ENCODE measurements around the gene RPS19. TPM values are rescaled to one million over a fixed set of nuclear protein-coding genes. Genes with fewer than 3 reads are reported as not detected.
A peak's percentile ranks its signal among the peaks of the same experiment; 100 is the strongest.

Gene RPS19
- total RNA-seq, 4 donors from 2014 or later: 922 to 1,801 (median 1,460) TPM

DNA sequence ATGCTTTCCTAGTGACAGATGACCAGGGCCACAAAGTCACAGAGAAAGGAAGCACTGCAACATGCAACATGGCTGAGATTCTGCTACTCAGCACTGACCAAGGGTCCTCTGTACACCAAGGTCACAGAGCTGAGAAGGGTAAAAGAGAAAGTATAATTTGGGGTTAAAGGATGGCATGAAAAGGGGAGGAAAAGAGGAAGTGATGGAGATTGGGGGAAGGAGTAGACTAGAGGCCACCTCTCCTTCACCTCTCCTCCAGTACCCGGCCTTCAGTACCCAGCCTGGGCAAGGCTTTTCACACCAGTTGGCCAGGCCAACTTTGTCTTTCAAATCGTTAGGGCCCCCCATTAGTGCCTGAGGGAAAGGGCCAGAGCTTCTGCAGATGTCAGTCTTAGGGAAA, 6.3 kb upstream of the RPS19 start:
- DNase-seq: no peak
- 64 to 73% methylated on average over 2 of the region's 2 CpGs for WGBS, 2 donors
- intact Hi-C loops (cut with DNase I): no loop called here

DNA sequence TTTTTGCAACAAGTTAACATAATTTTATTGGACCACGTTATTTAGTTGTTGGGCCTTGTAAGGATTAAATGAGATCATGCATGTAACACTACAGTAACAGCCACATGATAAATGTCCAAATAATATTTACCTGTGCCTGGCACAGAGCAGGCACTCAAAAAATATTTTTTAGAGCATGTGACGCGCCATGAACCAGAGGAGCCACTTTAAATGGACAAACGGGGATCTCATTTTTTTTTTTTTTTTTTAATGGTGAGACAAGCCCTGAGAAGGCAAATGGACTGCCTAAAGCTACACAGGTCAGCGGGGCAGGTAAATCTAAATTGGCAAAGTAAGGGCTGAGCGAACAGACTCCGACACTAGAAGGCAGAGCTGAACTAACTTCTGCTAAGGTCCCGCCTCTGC, 840 bp upstream of the RPS19 start:
- no peak for DNase-seq
- Histone ChIP-seq H3K9me3 (no peaks in the 10 kb centered on the region), H3K4me3 (peak overlapping the region in 3 of 4 donors; percentile 94 to 97 (median 95)), H3K27me3 (peaks cover 0 to 4% (median 0%) of the 10 kb centered on the region in 4 donors), H3K4me1 (peaks cover 17 to 43% (median 37%) of the 10 kb centered on the region in 3 donors), H3K36me3 (peaks cover 10 to 34% (median 19%) of the 10 kb centered on the region in 3 donors), H3K27ac (peak overlapping the region; percentile 87 to 98 (median 97))
- intact Hi-C loops (cut with DNase I): no loop called here
- WGBS, 2 donors: 0 to 2% methylated on average over 8 of the region's 8 CpGs
- TF ChIP-seq, protein P1, sequence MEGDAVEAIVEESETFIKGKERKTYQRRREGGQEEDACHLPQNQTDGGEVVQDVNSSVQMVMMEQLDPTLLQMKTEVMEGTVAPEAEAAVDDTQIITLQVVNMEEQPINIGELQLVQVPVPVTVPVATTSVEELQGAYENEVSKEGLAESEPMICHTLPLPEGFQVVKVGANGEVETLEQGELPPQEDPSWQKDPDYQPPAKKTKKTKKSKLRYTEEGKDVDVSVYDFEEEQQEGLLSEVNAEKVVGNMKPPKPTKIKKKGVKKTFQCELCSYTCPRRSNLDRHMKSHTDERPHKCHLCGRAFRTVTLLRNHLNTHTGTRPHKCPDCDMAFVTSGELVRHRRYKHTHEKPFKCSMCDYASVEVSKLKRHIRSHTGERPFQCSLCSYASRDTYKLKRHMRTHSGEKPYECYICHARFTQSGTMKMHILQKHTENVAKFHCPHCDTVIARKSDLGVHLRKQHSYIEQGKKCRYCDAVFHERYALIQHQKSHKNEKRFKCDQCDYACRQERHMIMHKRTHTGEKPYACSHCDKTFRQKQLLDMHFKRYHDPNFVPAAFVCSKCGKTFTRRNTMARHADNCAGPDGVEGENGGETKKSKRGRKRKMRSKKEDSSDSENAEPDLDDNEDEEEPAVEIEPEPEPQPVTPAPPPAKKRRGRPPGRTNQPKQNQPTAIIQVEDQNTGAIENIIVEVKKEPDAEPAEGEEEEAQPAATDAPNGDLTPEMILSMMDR (IDR thresholded peaks at IDR 0.05): no peak
- TF ChIP-seq POLR2A (IDR thresholded peaks at IDR 0.05): no peak

More for the DNA sequence above, 6.3 kb upstream of the RPS19 start:
- Histone ChIP-seq H3K36me3 (no peaks in the 10 kb centered on the region), H3K4me1 (no peaks in the 10 kb centered on the region), H3K4me3 (no peak overlapping the region), H3K27me3 (peaks cover 0 to 48% (median 0%) of the 10 kb centered on the region in 4 donors), H3K9me3 (no peaks in the 10 kb centered on the region), H3K27ac (no peak overlapping the region)
- TF ChIP-seq POLR2A (IDR thresholded peaks at IDR 0.05): no peak

DNA sequence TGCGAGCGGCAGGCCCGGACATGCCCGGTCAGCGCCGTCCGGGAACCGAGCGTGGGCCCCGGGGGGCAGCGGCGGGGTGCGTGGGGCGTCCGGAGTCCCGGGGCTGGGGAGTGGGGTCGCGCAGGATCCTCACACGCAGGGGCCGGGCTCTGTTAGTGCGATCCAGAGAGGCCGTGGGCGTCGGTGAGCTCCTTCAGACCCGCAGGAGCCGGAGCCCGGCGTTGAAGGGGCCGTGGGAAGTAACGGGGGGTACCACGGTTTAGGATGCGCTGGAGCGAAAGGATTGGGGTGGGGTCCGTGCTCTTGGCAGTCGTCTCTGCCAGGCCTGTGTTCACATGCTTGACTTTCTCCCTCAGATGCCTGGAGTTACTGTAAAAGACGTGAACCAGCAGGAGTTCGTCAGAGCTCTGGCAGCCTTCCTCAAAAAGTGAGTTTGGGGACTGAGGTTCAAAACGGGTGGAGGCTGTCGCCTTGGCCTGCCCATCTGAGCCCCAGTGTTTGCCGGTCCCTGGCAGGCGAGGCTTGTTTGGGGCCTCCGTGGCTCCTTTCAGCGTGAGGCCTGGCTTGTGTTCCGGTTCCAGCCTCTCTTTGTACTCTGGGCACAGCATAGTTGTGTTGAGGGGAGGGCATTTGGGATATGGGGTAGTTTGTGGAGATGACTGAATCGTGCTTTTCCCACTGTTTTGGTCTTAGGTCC, 512 bp downstream of the RPS19 start:
- peaks cover 0 to under 1% (median 0%) of the 10 kb centered on the region in 4 donors for H3K27me3 ChIP-seq
- H3K36me3 ChIP-seq: peaks cover 17 to 48% (median 33%) of the 10 kb centered on the region in 3 donors
- H3K9me3 ChIP-seq: no peaks in the 10 kb centered on the region
- H3K4me1 ChIP-seq: peaks cover 17 to 57% (median 45%) of the 10 kb centered on the region in 3 donors
- peak overlapping the region; percentile 76 to 97 (median 94) for H3K4me3 ChIP-seq
- WGBS, 2 donors: 0% methylated on average over 7 to 14 of the region's 45 CpGs
- DNase-seq: no peak
- intact Hi-C loops (cut with DNase I): no loop called here
- peak overlapping the region; percentile 87 to 98 (median 97) for H3K27ac ChIP-seq
- TF ChIP-seq, protein P1 (IDR thresholded peaks at IDR 0.05): no peak
- TF ChIP-seq POLR2A (IDR thresholded peaks at IDR 0.05): peak in 1 of 4 donors; percentile 9

DNA sequence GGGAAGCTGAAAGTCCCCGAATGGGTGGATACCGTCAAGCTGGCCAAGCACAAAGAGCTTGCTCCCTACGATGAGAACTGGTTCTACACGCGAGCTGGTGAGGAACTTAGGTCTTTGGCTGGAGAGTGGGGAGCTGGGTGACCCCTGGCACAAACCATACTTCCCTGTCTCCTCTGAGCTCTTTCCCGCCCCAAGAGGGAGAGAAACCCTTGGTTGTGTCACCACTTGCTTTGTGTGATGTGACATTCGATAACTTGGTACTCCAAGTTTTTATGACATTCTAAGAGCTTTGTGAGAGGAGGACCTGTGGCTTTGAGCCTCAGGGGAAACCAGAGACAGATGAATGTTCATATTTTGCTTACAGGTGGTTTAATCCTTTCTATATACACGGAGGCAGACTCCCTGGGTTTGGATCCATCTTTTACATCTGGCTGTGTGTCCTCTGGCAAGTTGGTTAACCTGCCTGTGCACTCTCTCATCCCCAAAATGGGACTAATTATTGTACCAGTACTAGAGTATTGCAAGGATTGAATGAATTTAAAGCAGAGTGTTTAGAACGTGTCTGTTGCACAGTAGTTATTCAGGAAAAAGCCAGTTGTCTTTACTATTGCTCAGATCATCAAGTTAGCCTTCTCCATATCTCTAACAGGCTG, 1.2 kb downstream of the RPS19 start:
- H3K9me3 ChIP-seq: no peaks in the 10 kb centered on the region
- TF ChIP-seq, protein P1 (IDR thresholded peaks at IDR 0.05): no peak
- TF ChIP-seq POLR2A (IDR thresholded peaks at IDR 0.05): no peak
- no peak for DNase-seq
- WGBS, 2 donors: 18 to 24% methylated on average over 4 to 9 of the region's 9 CpGs
- intact Hi-C loops (cut with DNase I): no loop called here
- peak overlapping the region; percentile 76 to 97 (median 94) for H3K4me3 ChIP-seq
- peaks cover 17 to 64% (median 46%) of the 10 kb centered on the region in 3 donors for H3K4me1 ChIP-seq
- peaks cover 17 to 55% (median 33%) of the 10 kb centered on the region in 3 donors for H3K36me3 ChIP-seq
- peak overlapping the region in 3 of 4 donors; percentile 87 to 98 (median 97) for H3K27ac ChIP-seq
- no peaks in the 10 kb centered on the region for H3K27me3 ChIP-seq

DNA sequence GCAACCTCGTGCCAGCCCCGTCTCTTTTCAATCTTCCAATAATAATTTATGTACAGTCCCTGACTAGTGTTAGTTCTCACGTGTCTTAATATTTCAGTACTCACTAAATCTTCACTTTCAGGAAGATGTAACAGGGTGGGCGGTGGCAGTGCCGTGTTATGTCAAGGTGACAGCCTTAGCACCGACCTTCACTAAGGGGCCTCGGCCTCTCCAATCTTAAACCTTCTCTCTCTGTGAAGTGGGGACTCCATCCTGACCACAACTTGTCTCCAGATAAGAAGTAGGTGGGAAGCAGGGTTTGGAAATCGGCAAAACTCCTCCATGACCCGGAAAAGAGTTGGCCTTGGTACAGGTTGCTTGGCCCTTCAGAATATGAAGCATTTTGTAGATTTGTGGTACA, 1.8 kb downstream of the RPS19 start:
- Histone ChIP-seq H3K27me3 (no peaks in the 10 kb centered on the region), H3K27ac (no peak overlapping the region), H3K9me3 (no peaks in the 10 kb centered on the region), H3K4me3 (peak overlapping the region in 2 of 4 donors; percentile 94 to 97), H3K36me3 (peaks cover 17 to 61% (median 35%) of the 10 kb centered on the region in 3 donors), H3K4me1 (peaks cover 17 to 69% (median 48%) of the 10 kb centered on the region in 3 donors)
- no peak for DNase-seq
- 55 to 68% methylated on average over 7 to 8 of the region's 9 CpGs for WGBS, 2 donors
- TF ChIP-seq, protein P1 (IDR thresholded peaks at IDR 0.05): no peak
- TF ChIP-seq POLR2A (IDR thresholded peaks at IDR 0.05): no peak
- intact Hi-C loops (cut with DNase I): no loop called here

All from esophagus squamous epithelium (tissue), 5 donors.